OCI-LY7 (cell line): ENCODE data around the gene SFRP5. TPM values are rescaled to one million over a fixed set of nuclear protein-coding genes. Genes with fewer than 3 reads are reported as not detected.

Source experiments
- BruUV-seq: library from RNA; stranded (reverse); fragments of 400-500 nt; replicated peaks from 2 replicates; lab custom pipeline; 2021; lab: Mats Ljungman, UMichigan
- CTCF ChIA-PET: fragments of 300-600 bp; sonication (Branson Sonifier 250); formaldehyde crosslinking; loops from one replicate; lab custom pipeline; 2022; ENCODE audit warnings: antibody characterized with exemption; ENCODE audit not compliant: unreplicated experiment; lab: Charles Lee
- POLR2A ChIA-PET: fragments of 300-600 bp; sonication (Branson Sonifier 250); formaldehyde crosslinking; loops from one replicate; lab custom pipeline; 2022; ENCODE audit warnings: antibody characterized with exemption; lab: Charles Lee
- DNase-seq: peaks from one replicate; pipeline ENCODE4 v3.0.0-alpha.2; 2015; ENCODE audit warnings: low spot score
- H2AFZ ChIP-seq: fragments of 200-600 bp; sonication (generic), shearing (Covaris generic); 2 replicates; pipeline ENCODE4 v1.6.1; 2014; ENCODE audit warnings: mild to moderate bottlenecking, antibody characterized with exemption, low read length, moderate library complexity
- H3K27ac ChIP-seq: fragments of 200-600 bp; sonication (generic); 2 replicates; pipeline ENCODE4 v1.5.1; 2014; ENCODE audit warnings: mixed run types, low read depth, mild to moderate bottlenecking, moderate library complexity, low read length, inconsistent platforms; ENCODE audit not compliant: poor library complexity, severe bottlenecking
- H3K36me3 ChIP-seq: fragments of 200-600 bp; sonication (generic); 2 replicates; pipeline ENCODE4 v1.6.1; 2014; ENCODE audit warnings: mild to moderate bottlenecking, antibody characterized with exemption, low read length, moderate library complexity, mixed read lengths; ENCODE audit not compliant: insufficient read depth
- H3K4me1 ChIP-seq: fragments of 200-600 bp; sonication (generic); 2 replicates; pipeline ENCODE4 v1.5.1; 2014; ENCODE audit warnings: mild to moderate bottlenecking, low read length; ENCODE audit not compliant: insufficient read depth, poor library complexity, severe bottlenecking
- H3K4me2 ChIP-seq: fragments of 200-600 bp; sonication (generic); 2 replicates; pipeline ENCODE4 v1.6.1; 2014; ENCODE audit warnings: mild to moderate bottlenecking, low read length
- H3K4me3 ChIP-seq: fragments of 200-600 bp; sonication (generic); 2 replicates; pipeline ENCODE4 v1.5.1; 2014; ENCODE audit warnings: mild to moderate bottlenecking, low read depth, low read length; ENCODE audit not compliant: poor library complexity, severe bottlenecking
- H3K79me2 ChIP-seq: fragments of 200-600 bp; sonication (generic); 2 replicates; pipeline ENCODE4 v1.6.1; 2016; ENCODE audit warnings: low read depth, mild to moderate bottlenecking, low read length, moderate library complexity, mixed read lengths; ENCODE audit not compliant: insufficient read depth
- H3K9me2 ChIP-seq: fragments of 200-600 bp; sonication (generic); 2 replicates; pipeline ENCODE4 v1.6.1; 2016; ENCODE audit warnings: mild to moderate bottlenecking, low read length, mixed read lengths; ENCODE audit not compliant: insufficient read depth
- H3K9me3 ChIP-seq: fragments of 200-600 bp; sonication (generic); 2 replicates; pipeline ENCODE4 v1.6.1; 2014; ENCODE audit warnings: mild to moderate bottlenecking, mixed run types, low read length, mixed read lengths
- H4K20me1 ChIP-seq: fragments of 200-600 bp; sonication (generic); 2 replicates; pipeline ENCODE4 v1.6.1; 2014; ENCODE audit warnings: mild to moderate bottlenecking, antibody characterized with exemption, low read length, moderate library complexity, mixed read lengths; ENCODE audit not compliant: insufficient read depth
- CTCF ChIP-seq: fragments of 200-600 bp; sonication (generic); conservative IDR thresholded peaks from 2 replicates; pipeline ENCODE4 v1.5.1; 2014; ENCODE audit warnings: mild to moderate bottlenecking, antibody characterized with exemption, low read length, moderate library complexity, mixed read lengths
- EZH2phosphoT487 ChIP-seq: fragments of 200-600 bp; sonication (generic); IDR thresholded peaks from 2 replicates; pipeline ENCODE4 v1.6.1; 2018; ENCODE audit warnings: low read depth, borderline replicate concordance, mild to moderate bottlenecking, mixed run types, antibody characterized with exemption, low read length, moderate library complexity, mixed read lengths
- intact Hi-C: fragments of 100-400 bp; cut with micrococcal nuclease; formaldehyde crosslinking; loops from one replicate; pipeline ENCODE4 v1.10.0; 2022; ENCODE audit not compliant: unreplicated experiment
- total RNA-seq, 2 experiments: library from RNA; depleted of rRNA in 1 of 2; stranded (reverse); fragments of >200 nt in 1 of 2; shearing (Covaris generic) in 1 of 2; gene quantifications; 2 replicates each; pipeline ENCODE4 v1.2.3, GENCODE V29; 2014 to 2022

Gene SFRP5
- total RNA-seq, 2 experiments from 2014 or later, result not detected

- H3K4me2 ChIP-seq, result no peak overlapping the region
- no peaks in the 10 kb centered on the region for H3K9me2 ChIP-seq
- H3K79me2 ChIP-seq, result no peaks in the 10 kb centered on the region
- H3K9me3 ChIP-seq, result no peaks in the 10 kb centered on the region
- CTCF ChIA-PET, result interaction anchor here (0.6 kb wide), 1 partner anchor 146 kb away, joined by 4 read pairs; no protein-coding TSS in a partner anchor
- TF ChIP-seq EZH2phosphoT487 (no peak), CTCF (no peak)
- no peak overlapping the region for H2AFZ ChIP-seq
- POLR2A ChIA-PET, result interaction anchor here (0.6 to 1.1 kb wide), 4 partner anchors 11 to 1523 kb away, joined by 3 to 5 read pairs (median 4); partner anchors contain the start of gene AVPI1
- H3K27ac ChIP-seq, result no peak overlapping the region
- DNase-seq, result no peak
- H4K20me1 ChIP-seq, result no peaks in the 10 kb centered on the region
- H3K4me3 ChIP-seq, result no peak overlapping the region
- H3K36me3 ChIP-seq, result peaks cover 20% of the 10 kb centered on the region; the same call in 1 of the 2 replicates
- peaks cover 34% of the 10 kb centered on the region for H3K4me1 ChIP-seq
- BruUV-seq, result no TSS peak
- intact Hi-C loops, result no loop called here
Observed at GRCh38 chr10:97762816-97763215, 9.0 kb downstream of the SFRP5 start.

GRCh38 chr10:97762056-97762455 is 9.7 kb downstream of the SFRP5 start:
- POLR2A ChIA-PET, result no interaction called here
- no peak overlapping the region for H2AFZ ChIP-seq
- H3K4me2 ChIP-seq, result no peak overlapping the region
- no peak for DNase-seq
- TF ChIP-seq CTCF (no peak), EZH2phosphoT487 (no peak)
- no peak overlapping the region for H3K27ac ChIP-seq
- peaks cover 27% of the 10 kb centered on the region; the same call in 1 of the 2 replicates for H3K36me3 ChIP-seq
- no TSS peak for BruUV-seq
- no peaks in the 10 kb centered on the region for H3K9me3 ChIP-seq
- H3K4me1 ChIP-seq, result peaks cover 34% of the 10 kb centered on the region
- no peaks in the 10 kb centered on the region for H4K20me1 ChIP-seq
- H3K9me2 ChIP-seq, result no peaks in the 10 kb centered on the region
- CTCF ChIA-PET, result no interaction called here
- intact Hi-C loops, result no loop called here
- no peaks in the 10 kb centered on the region for H3K79me2 ChIP-seq
- H3K4me3 ChIP-seq, result no peak overlapping the region

- BruUV-seq, result no TSS peak
- Histone ChIP-seq H3K79me2 (no peaks in the 10 kb centered on the region), H2AFZ (no peak overlapping the region), H3K9me3 (no peaks in the 10 kb centered on the region), H3K9me2 (no peaks in the 10 kb centered on the region), H4K20me1 (no peaks in the 10 kb centered on the region), H3K4me2 (no peak overlapping the region), H3K4me1 (peaks cover 34% of the 10 kb centered on the region), H3K4me3 (no peak overlapping the region), H3K27ac (no peak overlapping the region), H3K36me3 (peaks cover 34% of the 10 kb centered on the region; the same call in 1 of the 2 replicates)
- ChIA-PET CTCF (no interaction called here), POLR2A (interaction anchor here (0.6 kb wide), 1 partner anchor 210 kb away, joined by 3 read pairs; no protein-coding TSS in a partner anchor)
- DNase-seq, result no peak
- no peak for TF ChIP-seq CTCF
- no peak for TF ChIP-seq EZH2phosphoT487
- intact Hi-C loops, result no loop called here
Observed at GRCh38 chr10:97761331-97761865, 10.4 kb downstream of the SFRP5 start.
